Measurements from ENCODE around the gene CDC45. TPM values are rescaled to one million over a fixed set of nuclear protein-coding genes. Genes with fewer than 3 reads are reported as not detected.

CDC45 gene
- total and polyA plus RNA-seq, 2 of the 13 experiments (the other 11 are each of a cell fraction or from before 2014, with no cell fraction given) = 14.4 to 36.3 TPM

DNA sequence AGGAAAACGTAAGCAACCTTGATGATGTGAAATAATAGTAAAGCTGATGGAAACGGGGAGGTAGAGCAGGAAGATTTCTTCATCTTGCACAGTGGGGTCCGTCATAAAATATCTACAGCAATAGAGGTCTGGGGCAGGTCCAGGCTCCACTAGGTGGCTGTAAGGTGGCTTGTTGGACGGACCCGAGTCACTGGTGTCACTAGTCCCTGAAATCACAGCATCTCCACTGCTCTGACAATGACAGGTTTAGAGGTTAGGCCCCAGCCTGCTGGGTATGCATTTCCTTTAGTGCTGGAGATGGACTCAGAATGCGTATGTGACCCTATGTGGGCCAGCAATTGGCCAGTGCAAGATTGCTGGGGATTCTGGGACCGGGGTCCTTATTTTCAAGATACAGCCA, 69.7 kb downstream of the CDC45 start (continued):
- TF ChIP-seq ARNT2 (CRISPR knock-in tag; IDR thresholded peaks at IDR 0.05; ENCODE audit: low read depth) = no peak

DNA sequence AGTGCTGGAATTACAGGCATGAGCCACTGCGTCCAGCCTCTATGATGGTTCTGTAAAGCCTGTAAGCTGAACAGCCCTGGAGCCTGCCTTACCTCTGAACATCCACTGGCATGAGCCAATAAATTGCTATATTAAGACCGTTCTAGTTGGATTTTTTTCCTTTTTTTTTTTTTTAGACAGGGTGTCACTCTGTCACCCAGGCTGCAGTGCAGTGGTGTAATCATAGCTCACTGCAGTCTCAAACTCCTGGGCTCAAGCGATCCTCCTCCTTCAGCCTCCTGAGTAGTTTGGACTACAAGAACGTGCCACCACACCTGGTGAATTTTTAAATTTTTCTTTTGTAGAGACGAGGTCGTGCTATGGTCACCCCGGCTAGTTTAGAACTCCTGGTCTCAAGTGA, 70.7 kb downstream of the CDC45 start:
- in situ Hi-C loops (cut with HindIII; ENCODE audit: extremely low pct_ligation_motif_present, low pct_unique_long_range_greater_than_20kb) = no loop called here
- no peak for FAIRE-seq
- intact Hi-C loops (cut with micrococcal nuclease; ENCODE audit: unreplicated experiment) = loop anchor here (10.0 kb wide), 1 partner anchor 54 kb away; no protein-coding TSS in a partner anchor
- Histone ChIP-seq H3K9ac (ENCODE audit: insufficient read depth, low read depth, low read length) (no peak overlapping the region), H3K9me3 (ENCODE audit: low read length) (no peaks in the 10 kb centered on the region), H3K4me2 (ENCODE audit: low read depth, low read length) (no peak overlapping the region), H3K27ac (ENCODE audit: extremely low read length, insufficient read depth, low read length) (no peak overlapping the region), H3K4me1 (ENCODE audit: insufficient read depth, low read length) (peaks cover 15% of the 10 kb centered on the region), H3K4me3 (replicated peaks in 1 of 3; ENCODE audit: insufficient read depth in 1 of 3, low read depth in 2 of 3, low read length in 3 of 3) (no peak overlapping the region), H2AFZ (ENCODE audit: low read length) (no peak overlapping the region), H3K27me3 (ENCODE audit: control insufficient read depth in 1 of 2, insufficient read depth in 2 of 2, low read length in 2 of 2) (peaks cover 1 to 7% of the 10 kb centered on the region in 2 experiments; a peak in 2 of 5 replicates), H3K36me3 (replicated peaks in 1 of 2; ENCODE audit: control insufficient read depth in 1 of 2, insufficient read depth in 2 of 2, low read length in 2 of 2) (no peaks in the 10 kb centered on the region), H4K20me1 (ENCODE audit: insufficient read depth, low read length) (no peaks in the 10 kb centered on the region), H3K79me2 (ENCODE audit: insufficient read depth, low read length) (no peaks in the 10 kb centered on the region)
- 36% methylated on average over 7 of the region's 7 CpGs for WGBS (ENCODE audit: low lambda C conversion rate)
- no peak for ATAC-seq
- no peak for DNase-seq (ENCODE audit: low spot score)
- no TSS peak for BruUV-seq (replicated peaks)
- no peak for TF ChIP-seq JDP2 (CRISPR knock-in tag; IDR thresholded peaks at IDR 0.05; ENCODE audit: borderline replicate concordance)
- TF ChIP-seq ZNF549 (CRISPR knock-in tag; IDR thresholded peaks at IDR 0.05) = no peak
- TF ChIP-seq, protein P1, sequence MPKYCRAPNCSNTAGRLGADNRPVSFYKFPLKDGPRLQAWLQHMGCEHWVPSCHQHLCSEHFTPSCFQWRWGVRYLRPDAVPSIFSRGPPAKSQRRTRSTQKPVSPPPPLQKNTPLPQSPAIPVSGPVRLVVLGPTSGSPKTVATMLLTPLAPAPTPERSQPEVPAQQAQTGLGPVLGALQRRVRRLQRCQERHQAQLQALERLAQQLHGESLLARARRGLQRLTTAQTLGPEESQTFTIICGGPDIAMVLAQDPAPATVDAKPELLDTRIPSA (CRISPR knock-in tag; IDR thresholded peaks at IDR 0.05; ENCODE audit: borderline replicate concordance) = no peak
- TF ChIP-seq, protein P2, sequence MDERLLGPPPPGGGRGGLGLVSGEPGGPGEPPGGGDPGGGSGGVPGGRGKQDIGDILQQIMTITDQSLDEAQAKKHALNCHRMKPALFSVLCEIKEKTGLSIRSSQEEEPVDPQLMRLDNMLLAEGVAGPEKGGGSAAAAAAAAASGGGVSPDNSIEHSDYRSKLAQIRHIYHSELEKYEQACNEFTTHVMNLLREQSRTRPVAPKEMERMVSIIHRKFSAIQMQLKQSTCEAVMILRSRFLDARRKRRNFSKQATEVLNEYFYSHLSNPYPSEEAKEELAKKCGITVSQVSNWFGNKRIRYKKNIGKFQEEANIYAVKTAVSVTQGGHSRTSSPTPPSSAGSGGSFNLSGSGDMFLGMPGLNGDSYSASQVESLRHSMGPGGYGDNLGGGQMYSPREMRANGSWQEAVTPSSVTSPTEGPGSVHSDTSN (CRISPR knock-in tag; IDR thresholded peaks at IDR 0.05) = no peak
- no peak for TF ChIP-seq ZNF674 (CRISPR knock-in tag; IDR thresholded peaks at IDR 0.05; ENCODE audit: low read depth)
- TF ChIP-seq ZNF143 (CRISPR knock-in tag; IDR thresholded peaks at IDR 0.05) = no peak
- ChIA-PET CTCF (ENCODE audit: low intra/inter-chr PET ratio, low total read pairs) (no interaction called here), POLR2A (no interaction called here)

All from HepG2 (cell line).